ENCODE data around the gene HMG20A.

DNA sequence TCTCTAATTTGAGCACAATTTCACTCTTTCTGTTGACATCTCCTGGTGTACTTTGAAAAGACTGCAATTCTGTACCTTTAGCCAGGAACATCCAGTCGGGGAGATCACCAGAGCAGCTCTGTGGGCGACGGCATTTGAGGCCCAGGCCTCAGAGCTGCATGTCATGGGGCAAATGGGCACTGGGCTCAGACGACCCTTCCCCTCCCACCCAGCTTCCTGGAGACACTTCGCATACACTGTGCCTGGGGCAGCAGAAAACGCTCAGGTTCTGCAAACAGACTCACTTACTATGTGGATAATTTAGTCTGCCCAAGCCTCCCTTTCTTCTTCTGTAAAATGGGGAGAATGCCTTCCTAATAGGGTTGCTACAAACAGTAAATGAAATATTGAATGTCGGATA lies 96.9 kb downstream of the HMG20A start:
- TF ChIP-seq POLR2A (IDR thresholded peaks at IDR 0.05; ENCODE audit: low read depth) (no peak), POLR2AphosphoS5 (IDR thresholded peaks at IDR 0.05) (no peak)
